K562 (cell line): ENCODE results near the gene TRIM4. TPM values are rescaled to one million over a fixed set of nuclear protein-coding genes. Genes with fewer than 3 reads are reported as not detected.

Experiments
- KDM1A ChIP-seq, 2 experiments: fragments of 450-650 bp; IDR thresholded peaks; 2 replicates each; pipeline ENCODE4 v1.6.1; 2016; ENCODE audit warnings: mild to moderate bottlenecking in 2 of 2
- NBN ChIP-seq: fragments of 450-650 bp; IDR thresholded peaks from 2 replicates; pipeline ENCODE4 v1.6.1; 2016; ENCODE audit warnings: low read depth, mild to moderate bottlenecking
- NFE2 ChIP-seq: IDR thresholded peaks from 2 replicates; pipeline ENCODE4 v1.6.1; 2014; ENCODE audit warnings: antibody characterized with exemption, low read depth
- PHB ChIP-seq: fragments of 250-450 bp; sonication (Bioruptor Pico); IDR thresholded peaks from 2 replicates; pipeline ENCODE4 v1.5.0; 2021
- PTRF ChIP-seq: fragments of 450-650 bp; IDR thresholded peaks from 2 replicates; pipeline ENCODE4 v1.6.1; 2016; ENCODE audit warnings: mild to moderate bottlenecking, missing genetic modification characterization, missing compliant biosample characterization
- SMAD4 ChIP-seq: fragments of 250-450 bp; sonication (Bioruptor Pico); conservative IDR thresholded peaks from 2 replicates; pipeline ENCODE4 v1.8.0; 2021; ENCODE audit warnings: inconsistent platforms, mild to moderate bottlenecking, moderate library complexity
- SMARCE1 ChIP-seq: fragments of 450-650 bp; IDR thresholded peaks from 2 replicates; pipeline ENCODE4 v1.7.1; 2016; ENCODE audit warnings: mild to moderate bottlenecking
- TOE1 ChIP-seq, 2 experiments: fragments of 450-650 bp in 1 of 2; sonication (generic) in 1 of 2; formaldehyde crosslinking in 1 of 2; IDR thresholded peaks; 2 replicates each; pipeline versions ENCODE4 v1.7.1 to v1.8.0; 2016 to 2022; ENCODE audit warnings: borderline replicate concordance in 2 of 2, mild to moderate bottlenecking in 2 of 2, antibody characterized with exemption in 1 of 2, inconsistent platforms in 1 of 2, low read depth in 1 of 2, missing genetic modification reagents in 1 of 2, moderate library complexity in 1 of 2
- ZNF175 ChIP-seq: fragments of 200-800 bp; sonication (Bioruptor generic); IDR thresholded peaks from 2 replicates; pipeline ENCODE4 v1.6.1; 2016; ENCODE audit warnings: low read depth, mild to moderate bottlenecking, missing genetic modification characterization, missing compliant biosample characterization
- ZNF644 ChIP-seq: fragments of 200-800 bp; sonication (Bioruptor generic); IDR thresholded peaks from 2 replicates; pipeline ENCODE4 v1.6.1; 2016; ENCODE audit warnings: low read depth, missing genetic modification characterization, missing compliant biosample characterization
- polyA plus RNA-seq, 8 experiments: library from polyadenylated mRNA; depleted of rRNA in 4 of 8; stranded (reverse) in 5 of 8; unstranded in 3 of 8; fragments of >200 nt; fragmentation: Nextera tagmentation in 2 of 8; fragmentation: Illumina TruSeq in 1 of 8; extraction: Ambion mirVana in 2 of 8; extraction: Trizol in 1 of 8; gene quantifications; 2 replicates each; pipeline versions ENCODE4 v1.2.1 to v1.2.3, GENCODE V29; 2011 to 2014; ENCODE audit warnings: inconsistent platforms in 1 of 8, missing spikeins in 1 of 8
- total RNA-seq, 7 experiments: library from RNA; depleted of rRNA in 6 of 7; stranded (reverse); fragments of >200 nt in 6 of 7; fragmentation: Illumina TruSeq in 2 of 7; extraction: Trizol in 2 of 7; gene quantifications; 2 replicates each; pipeline versions ENCODE4 v1.2.1 to v1.2.3, GENCODE V29; 2011 to 2021; ENCODE audit warnings: low replicate concordance in 1 of 7
- TF ChIP-seq, protein P1 (sequence below), 2 experiments: fragments of 450-650 bp in 1 of 2; IDR thresholded peaks; 2 replicates each; pipeline ENCODE4 v1.6.1; 2011 to 2017; ENCODE audit warnings: low read depth in 2 of 2, antibody characterized with exemption in 1 of 2, borderline replicate concordance in 1 of 2, low read length in 1 of 2, mild to moderate bottlenecking in 1 of 2, mixed read lengths in 1 of 2; ENCODE audit not compliant: control insufficient read depth in 1 of 2
- TF ChIP-seq, protein P2 (sequence below): fragments of 450-650 bp; formaldehyde crosslinking; IDR thresholded peaks from 2 replicates; pipeline ENCODE4 v1.4.0; 2020; ENCODE audit warnings: mild to moderate bottlenecking
- TF ChIP-seq, protein P3 (sequence below), 2 experiments: fragments of 450-650 bp; IDR thresholded peaks; 2 replicates each; pipeline ENCODE4 v1.6.1; 2016; ENCODE audit warnings: mild to moderate bottlenecking in 2 of 2, borderline replicate concordance in 1 of 2, low read depth in 1 of 2, moderate library complexity in 1 of 2

Gene TRIM4
- total and polyA plus RNA-seq, 9 of the 15 experiments (the other 6 are each of a cell fraction or from before 2014, with no cell fraction given) = 6.2 to 28.3 (median 22.4) TPM

DNA sequence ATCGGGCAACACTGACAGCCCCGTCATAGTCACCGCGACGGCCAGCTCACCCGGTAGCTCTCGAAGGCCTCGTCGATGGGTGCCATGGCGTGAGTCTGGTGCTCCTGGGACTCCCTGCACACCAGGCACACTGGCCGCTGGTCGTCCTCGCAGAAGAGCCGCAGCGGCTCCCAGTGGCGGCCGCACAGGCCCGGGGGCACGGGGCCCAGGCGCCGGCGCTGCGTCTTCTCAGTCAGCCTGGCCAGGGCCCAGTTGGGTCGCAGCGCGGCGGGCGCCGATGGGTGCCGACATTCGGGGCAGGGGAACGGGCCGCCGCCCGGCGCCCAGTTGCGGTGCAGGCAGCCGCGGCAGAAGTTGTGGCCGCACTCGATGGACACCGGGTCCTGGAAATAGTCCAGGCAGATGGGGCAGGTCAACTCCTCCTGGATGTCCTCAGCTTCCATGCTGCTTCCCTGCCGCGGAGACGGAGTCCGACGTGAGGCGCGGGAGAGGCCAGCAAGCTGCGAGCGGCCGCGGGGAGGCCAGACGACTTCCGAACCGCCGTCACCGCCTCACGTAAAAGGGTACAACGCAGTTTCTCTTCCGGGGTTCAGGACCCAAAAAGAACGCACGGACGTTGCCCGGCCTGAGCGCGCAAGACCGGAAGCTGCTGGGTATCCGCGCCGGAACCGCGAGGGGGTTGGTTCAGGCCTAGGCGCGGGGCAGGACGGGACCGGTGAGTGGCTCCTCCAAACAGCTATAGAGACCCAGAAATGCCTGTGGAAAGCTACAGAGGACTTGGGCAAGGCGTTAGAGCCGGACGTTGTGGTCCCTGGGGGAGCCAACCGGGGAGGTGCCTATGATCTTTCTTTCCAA lies at the start of gene TRIM4 (continued):
- TF ChIP-seq PHB (CRISPR knock-in tag) (no peak), KDM1A (IDR thresholded peaks at IDR 0.05) (no peak), ZNF175 (CRISPR knock-in tag) (peak; percentile 71), SMARCE1 (no peak), NBN (no peak), PTRF (tag) (no peak), TOE1 (IDR thresholded peaks at IDR 0.05; ENCODE audit: borderline replicate concordance) (no peak), TOE1 (CRISPR knock-in tag; IDR thresholded peaks at IDR 0.05; ENCODE audit: borderline replicate concordance, low read depth) (no peak), ZNF644 (tag) (no peak), NFE2 (no peak), SMAD4 (CRISPR knock-in tag) (peak; percentile 26)
- TF ChIP-seq, protein P1, sequence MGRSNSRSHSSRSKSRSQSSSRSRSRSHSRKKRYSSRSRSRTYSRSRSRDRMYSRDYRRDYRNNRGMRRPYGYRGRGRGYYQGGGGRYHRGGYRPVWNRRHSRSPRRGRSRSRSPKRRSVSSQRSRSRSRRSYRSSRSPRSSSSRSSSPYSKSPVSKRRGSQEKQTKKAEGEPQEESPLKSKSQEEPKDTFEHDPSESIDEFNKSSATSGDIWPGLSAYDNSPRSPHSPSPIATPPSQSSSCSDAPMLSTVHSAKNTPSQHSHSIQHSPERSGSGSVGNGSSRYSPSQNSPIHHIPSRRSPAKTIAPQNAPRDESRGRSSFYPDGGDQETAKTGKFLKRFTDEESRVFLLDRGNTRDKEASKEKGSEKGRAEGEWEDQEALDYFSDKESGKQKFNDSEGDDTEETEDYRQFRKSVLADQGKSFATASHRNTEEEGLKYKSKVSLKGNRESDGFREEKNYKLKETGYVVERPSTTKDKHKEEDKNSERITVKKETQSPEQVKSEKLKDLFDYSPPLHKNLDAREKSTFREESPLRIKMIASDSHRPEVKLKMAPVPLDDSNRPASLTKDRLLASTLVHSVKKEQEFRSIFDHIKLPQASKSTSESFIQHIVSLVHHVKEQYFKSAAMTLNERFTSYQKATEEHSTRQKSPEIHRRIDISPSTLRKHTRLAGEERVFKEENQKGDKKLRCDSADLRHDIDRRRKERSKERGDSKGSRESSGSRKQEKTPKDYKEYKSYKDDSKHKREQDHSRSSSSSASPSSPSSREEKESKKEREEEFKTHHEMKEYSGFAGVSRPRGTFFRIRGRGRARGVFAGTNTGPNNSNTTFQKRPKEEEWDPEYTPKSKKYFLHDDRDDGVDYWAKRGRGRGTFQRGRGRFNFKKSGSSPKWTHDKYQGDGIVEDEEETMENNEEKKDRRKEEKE (IDR thresholded peaks at IDR 0.05; ENCODE audit: borderline replicate concordance in 1 of 2, control insufficient read depth in 1 of 2, low read depth in 2 of 2, low read length in 1 of 2) = 0 out of 4 replicates have a peak, but pooled peaks of 1 of the 2 experiments have one; percentile 30
- TF ChIP-seq, protein P2, sequence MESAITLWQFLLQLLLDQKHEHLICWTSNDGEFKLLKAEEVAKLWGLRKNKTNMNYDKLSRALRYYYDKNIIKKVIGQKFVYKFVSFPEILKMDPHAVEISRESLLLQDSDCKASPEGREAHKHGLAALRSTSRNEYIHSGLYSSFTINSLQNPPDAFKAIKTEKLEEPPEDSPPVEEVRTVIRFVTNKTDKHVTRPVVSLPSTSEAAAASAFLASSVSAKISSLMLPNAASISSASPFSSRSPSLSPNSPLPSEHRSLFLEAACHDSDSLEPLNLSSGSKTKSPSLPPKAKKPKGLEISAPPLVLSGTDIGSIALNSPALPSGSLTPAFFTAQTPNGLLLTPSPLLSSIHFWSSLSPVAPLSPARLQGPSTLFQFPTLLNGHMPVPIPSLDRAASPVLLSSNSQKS (CRISPR knock-in tag) = no peak
- TF ChIP-seq, protein P3, sequence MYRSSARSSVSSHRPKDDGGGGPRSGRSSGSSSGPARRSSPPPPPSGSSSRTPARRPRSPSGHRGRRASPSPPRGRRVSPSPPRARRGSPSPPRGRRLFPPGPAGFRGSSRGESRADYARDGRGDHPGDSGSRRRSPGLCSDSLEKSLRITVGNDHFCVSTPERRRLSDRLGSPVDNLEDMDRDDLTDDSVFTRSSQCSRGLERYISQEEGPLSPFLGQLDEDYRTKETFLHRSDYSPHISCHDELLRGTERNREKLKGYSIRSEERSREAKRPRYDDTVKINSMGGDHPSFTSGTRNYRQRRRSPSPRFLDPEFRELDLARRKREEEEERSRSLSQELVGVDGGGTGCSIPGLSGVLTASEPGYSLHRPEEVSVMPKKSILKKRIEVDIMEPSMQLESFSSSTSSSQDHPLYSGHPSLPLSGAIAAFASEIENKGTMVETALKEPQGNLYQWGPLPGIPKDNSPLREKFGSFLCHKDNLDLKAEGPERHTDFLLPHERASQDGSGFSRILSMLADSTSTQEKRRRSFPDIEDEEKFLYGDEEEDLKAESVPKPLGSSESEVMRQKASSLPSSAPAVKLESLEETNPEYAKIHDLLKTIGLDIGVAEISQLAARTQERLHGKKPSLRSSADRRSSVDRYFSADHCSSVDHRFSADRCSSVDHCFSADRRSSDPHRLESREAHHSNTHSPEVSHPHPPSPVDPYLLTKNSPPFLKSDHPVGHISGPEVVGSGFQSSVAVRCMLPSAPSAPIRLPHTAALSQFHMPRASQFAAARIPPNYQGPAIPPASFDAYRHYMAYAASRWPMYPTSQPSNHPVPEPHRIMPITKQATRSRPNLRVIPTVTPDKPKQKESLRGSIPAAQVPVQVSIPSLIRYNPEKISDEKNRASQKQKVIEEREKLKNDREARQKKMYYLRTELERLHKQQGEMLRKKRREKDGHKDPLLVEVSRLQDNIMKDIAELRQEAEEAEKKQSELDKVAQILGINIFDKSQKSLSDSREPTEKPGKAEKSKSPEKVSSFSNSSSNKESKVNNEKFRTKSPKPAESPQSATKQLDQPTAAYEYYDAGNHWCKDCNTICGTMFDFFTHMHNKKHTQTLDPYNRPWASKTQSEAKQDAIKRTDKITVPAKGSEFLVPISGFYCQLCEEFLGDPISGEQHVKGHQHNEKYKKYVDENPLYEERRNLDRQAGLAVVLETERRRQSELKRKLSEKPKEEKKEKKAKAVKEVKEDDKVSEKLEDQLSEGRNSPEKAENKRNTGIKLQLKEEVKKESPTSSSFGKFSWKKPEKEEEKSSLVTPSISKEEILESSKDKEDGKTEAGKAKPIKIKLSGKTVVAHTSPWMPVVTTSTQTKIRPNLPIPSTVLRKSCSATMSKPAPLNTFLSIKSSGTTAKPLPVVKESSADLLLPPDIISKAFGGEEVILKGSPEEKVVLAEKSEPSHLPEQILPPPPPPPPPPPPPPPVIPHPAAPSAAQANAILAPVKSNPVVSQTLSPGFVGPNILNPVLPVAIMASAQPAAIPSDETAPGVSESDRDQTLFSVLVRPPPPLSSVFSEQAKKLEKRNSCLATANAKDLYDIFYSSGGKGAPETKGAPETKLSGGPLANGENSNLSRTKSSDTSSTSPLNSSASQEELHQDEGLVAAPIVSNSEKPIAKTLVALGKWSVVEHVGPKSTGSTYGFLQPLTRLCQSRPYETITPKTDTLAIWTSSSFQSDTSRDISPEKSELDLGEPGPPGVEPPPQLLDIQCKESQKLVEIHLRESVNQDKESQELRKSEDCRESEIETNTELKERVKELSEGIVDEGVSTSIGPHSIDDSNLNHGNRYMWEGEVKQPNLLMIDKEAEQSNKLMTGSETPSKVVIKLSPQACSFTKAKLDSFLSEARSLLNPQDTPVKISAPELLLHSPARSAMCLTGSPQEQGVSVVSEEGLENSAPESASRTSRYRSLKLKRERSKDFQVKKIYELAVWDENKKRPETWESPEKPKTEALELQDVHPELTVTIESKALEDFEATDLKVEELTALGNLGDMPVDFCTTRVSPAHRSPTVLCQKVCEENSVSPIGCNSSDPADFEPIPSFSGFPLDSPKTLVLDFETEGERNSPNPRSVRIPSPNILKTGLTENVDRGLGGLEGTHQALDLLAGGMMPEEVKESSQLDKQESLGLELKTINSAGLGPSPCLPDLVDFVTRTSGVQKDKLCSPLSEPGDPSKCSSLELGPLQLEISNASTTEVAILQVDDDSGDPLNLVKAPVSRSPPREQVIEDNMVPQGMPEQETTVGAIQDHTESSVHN (IDR thresholded peaks at IDR 0.05; ENCODE audit: borderline replicate concordance in 1 of 2, low read depth in 1 of 2) = no peak
